COLO829 (cell line): ENCODE results near the gene ADPRH.
A peak's percentile ranks its signal among the peaks of the same experiment; 100 is the strongest.
"Not testable (repeated sequence)": the region's sequence is repeated elsewhere in the genome, so short reads cannot be mapped to it uniquely, and the experiment has no call there.

Experiments used
- DNase-seq: peaks from one replicate; pipeline ENCODE4 v3.0.0; 2012; ENCODE audit warnings: low spot score

Gene ADPRH

DNA sequence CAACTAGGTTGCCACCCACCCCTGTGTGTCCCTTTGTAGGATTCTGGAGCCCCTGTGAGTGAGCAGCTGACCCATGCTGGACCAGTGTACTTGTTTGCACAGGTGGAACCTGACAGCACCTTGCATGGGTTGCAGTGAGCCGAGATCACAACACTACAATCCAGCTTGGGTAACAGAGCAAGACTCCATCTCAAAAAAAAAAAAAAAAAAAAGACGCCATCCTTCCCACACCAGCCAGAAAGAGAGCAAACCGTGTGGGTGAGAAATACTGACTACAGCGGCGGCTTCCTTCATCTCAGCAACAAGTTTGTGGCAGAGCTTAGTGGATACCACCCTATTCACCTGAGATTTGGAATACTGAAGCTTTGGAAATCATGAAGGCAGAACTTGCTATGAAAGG is 19.1 kb upstream of the ADPRH start:
- DNase-seq, result no peak

DNA sequence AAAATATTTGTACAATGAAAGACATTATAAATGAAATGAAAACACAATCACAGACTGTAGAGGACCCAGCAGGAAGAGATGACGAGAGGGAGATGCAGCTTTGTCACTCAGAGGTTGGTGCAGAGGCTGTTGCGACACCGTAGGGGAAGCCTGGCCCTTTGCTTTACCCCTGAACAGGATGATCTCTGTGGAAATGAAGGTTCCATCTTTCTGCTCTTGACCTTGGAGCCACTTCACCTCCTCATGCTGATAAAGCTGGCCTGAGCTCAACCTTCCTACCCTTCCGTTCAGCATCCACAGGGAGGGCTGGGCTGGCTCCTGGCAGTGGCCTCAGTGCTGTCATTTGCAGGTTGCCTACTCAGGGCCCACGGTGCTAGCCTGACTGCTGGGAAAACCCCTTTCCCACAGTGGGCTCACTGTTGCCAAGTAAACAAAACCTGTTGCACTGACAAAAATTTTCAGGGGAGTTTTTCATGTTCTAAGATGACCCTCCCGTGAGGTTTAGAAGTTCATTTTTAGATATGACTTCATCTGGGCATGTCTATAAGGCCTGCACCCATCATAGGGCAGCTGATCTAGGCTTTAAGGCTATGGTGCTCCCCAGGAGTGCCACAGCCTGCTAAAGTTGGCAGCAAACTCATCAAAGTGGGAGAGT is 16.9 kb upstream of the ADPRH start:
- DNase-seq, result no peak

DNA sequence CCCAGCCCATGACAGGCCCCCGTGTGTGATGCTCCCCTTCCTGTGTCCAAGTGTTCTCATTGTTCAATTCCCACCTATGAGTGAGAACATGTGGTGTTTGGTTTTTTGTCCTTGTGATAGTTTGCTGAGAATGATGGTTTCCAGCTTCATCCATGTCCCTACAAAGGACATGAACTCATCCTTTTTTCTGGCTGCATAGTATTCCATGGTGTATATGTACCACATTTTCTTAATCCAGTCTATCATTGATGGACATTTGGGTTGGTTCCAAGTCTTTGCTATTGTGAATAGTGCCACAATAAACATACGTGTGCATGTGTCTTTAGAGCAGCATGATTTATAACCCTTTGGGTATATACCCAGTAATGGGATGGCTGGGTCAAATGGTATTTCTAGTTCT is 16.0 kb upstream of the ADPRH start:
- not testable (repeated sequence) for DNase-seq

DNA sequence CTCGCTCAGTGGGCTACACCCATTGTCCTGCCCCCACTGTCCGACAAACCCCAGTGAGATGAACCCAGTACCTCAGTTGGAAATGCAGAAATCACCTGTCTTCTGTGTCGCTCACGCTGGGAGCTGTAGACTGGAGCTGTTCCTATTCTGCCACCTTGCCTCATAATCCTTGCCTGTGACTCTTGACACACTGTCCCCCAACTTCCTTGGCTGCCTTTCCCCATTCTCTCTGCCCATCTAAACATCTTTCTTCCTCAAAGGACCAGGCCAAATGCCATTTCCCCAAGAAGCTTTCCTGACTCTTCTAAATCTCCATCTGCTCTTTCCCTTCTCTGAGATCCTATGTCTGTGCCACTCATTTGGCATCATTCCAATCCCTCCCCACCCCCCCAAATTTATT is 10.1 kb upstream of the ADPRH start:
- DNase-seq, result no peak

DNA sequence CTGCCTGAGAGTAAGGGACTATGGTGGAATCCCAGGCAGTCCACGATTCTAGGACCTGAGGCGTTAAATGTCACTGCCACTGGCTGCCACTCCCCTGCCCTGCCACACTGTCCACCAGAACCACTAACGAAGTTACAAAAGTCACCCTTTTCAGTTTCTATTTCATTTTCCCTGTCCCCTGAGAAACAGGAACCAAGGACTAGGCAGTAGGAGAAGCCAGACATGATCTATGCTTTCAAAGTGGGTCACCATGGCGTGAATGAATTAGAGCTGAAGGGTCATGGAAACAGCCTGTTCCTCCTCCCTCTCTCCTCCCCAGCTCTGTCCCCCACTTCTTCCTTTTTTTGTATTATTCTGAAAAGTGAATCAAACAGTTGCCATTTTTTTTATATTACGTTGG is 9.1 kb upstream of the ADPRH start:
- no peak for DNase-seq

DNA sequence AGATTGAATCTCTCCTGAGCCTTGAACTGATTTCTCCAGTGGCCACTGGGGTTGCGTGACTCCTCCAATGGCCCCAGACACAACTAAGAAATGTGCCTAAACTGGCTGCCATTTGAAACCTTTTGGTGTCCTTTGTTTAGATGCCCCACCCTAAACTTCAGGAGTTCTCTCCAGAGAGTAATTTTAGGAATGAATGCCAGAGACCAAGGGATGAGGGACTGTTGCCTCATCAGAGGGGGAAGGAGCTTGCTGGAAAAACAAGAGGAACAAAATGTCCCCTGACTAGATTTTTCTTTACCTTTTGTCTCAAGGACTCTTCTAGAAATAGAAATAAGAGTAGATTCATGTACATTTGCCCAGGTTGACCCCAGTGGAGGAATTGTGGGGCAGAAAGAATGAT is 8.1 kb upstream of the ADPRH start:
- no peak for DNase-seq

DNA sequence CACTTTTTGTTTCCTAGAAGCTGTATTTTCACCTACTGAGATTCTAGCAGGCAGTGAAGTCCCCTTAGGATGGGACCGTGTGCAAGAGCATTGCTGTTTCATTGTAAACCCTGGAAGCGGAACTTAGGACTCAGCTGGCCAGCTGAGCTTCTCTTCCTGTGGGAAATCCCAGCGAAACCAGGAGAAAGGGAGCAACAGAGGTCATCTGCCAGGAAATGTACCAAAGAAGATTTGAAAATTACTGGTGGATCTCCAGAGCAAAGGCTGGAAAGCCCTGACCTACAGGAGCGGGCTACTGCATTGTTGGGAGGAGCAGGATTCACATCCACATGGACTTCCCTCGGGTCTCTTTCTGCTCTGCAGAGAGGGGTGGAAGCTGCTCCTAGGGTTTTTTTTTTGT is 7.6 kb upstream of the ADPRH start:
- no peak for DNase-seq

DNA sequence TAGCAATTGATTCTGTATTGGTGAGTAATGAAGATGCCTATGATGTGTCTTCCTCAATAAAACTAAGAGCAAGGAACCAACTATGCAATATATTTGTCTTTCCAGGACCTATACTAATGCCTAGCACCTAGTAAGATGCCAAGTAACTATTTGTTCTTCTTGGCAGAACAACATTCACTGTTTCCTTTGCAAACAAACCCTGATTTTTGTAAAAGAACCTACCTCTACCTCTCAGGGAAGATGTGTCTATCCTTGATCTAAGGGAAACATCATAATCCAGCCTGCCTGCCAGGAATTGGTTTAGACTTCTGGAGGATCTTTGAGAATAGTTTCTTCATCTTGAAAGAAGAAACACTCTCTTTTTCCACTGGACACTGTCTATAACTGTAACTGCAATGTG is 3.8 kb upstream of the ADPRH start:
- no peak for DNase-seq

DNA sequence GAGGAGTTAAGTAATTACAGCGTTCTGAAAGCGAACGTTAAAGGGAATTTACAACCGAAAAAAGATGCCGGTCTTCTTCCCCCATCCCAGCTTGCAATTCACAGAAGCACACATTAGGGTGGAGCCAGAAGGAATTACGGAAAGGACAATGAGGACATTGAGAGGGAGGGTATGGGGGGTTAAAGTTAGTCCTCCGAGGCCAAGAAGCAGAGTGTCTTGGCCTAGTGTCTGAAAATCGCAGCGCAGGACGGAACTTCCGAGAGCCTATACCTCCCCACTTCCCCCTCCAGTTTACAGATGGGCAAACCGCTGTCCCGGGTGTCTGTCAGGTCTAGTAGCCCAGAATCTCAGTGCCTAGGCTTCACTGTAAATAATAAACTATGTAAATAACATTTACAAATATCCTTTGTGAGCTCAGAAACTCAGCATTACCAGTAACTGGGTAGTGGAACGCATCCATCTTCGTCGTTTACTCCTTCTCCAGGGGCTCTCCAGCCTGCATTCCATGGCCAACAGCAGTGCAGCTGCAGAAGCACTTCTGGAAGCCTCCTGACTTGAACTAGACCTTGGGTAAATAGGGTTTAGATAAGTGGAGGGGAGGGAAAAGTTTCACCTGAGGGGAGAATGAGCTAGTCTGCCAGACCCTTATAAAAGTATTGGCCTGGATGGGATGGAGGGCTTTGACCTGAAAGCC is 922 bp downstream of the ADPRH start:
- peak; percentile 67 for DNase-seq

DNA sequence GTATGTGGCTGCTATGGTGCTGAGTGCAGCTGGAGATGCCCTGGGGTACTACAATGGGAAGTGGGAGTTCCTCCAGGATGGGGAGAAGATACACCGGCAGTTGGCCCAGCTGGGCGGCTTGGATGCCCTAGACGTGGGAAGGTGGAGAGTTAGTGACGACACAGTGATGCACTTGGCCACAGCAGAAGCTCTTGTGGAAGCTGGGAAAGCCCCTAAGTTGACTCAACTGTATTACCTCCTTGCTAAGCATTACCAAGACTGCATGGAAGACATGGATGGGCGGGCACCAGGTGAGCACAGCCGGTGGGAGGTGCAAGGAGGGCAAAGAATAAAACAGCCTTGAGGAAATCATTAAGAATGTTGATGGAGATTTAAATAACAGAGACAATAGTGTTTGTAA is 2.9 kb downstream of the ADPRH start:
- no peak for DNase-seq

DNA sequence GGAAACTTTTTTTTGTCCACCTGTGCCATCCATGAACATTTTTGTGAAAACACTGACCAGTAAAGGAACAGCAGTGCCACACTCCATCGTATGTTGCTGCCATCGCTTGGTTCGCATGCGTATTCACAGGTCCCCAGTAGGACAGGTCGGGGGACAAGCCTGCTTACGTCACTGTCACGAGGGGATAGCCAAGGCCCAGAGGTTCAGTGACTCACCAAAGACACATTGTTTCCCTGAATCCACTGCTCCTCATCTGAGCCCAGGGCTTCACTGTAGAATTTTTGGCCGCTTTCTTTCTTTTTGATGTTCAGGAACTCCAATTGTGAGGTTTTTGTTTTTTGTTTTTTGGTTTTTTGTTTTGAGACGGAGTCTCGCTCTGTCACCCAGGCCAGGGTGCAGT is 5.9 kb downstream of the ADPRH start:
- no peak for DNase-seq

DNA sequence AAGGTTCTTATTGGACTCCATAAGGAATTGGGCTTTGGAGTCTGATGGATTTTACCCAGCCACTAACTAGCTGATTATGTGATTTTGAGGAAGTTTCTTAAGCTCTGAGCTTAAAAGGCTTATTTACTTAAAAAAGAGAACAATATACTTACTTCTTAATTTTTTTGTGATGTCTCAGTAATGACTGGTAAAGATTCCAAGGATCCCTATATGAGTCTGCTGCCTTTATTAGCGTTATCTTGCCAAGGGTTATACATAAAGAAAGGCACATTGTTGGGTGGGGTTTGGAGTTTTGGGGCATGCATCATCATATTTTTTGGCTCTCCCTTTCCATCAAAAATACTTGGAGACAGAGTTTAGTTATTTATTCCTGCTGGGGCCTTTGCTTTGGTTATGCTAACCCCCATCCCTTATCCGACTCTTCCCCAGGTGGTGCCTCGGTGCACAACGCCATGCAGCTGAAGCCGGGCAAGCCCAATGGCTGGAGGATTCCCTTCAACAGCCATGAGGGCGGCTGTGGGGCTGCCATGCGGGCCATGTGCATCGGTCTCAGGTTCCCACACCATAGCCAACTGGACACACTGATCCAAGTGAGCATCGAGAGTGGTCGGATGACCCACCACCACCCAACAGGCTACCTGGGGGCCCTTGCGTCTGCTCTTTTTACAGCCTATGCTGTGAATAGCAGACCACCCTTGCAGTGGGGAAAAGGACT is 6.7 kb downstream of the ADPRH start:
- DNase-seq, result no peak

DNA sequence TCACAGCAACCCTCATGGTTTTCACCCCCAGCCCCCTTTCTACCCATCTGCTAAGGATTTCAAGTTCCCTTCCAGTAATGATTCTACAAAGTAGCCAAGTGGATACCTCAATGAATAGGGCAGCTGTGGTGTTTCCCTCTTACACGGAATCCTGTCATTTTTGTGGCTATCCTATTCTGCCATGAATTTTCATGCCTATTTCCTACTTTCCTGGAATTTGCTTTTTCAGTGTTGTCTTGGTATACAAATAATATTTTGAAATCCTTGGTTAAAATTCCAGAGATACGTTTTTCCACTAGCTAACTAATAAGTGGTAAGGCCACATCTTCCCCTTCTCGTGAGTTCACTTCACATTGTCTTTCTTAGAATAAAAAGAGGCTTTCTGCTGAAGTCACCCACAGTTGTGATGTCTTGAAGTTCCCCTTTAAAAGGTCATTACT is 7.5 kb downstream of the ADPRH start:
- DNase-seq, result no peak

DNA sequence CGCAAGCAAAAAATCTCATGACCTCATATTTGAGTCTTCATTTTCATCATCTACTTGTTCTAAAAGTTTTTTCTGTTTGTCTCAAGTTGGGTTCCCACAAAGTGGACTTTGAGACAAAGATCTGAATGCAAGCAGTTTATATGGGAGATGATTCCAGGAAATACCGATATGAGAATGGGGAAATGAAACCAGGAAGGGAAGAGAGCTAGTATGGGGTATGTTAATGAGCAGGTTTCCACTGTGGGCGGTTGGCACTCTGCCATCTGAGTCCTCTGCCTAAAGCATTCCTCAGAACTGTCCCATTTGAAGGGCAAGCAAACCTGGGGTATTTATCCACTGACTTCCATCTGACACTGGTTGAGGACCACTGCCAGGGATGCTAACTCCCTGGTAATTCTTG is 8.8 kb downstream of the ADPRH start:
- peak; percentile 71 for DNase-seq

DNA sequence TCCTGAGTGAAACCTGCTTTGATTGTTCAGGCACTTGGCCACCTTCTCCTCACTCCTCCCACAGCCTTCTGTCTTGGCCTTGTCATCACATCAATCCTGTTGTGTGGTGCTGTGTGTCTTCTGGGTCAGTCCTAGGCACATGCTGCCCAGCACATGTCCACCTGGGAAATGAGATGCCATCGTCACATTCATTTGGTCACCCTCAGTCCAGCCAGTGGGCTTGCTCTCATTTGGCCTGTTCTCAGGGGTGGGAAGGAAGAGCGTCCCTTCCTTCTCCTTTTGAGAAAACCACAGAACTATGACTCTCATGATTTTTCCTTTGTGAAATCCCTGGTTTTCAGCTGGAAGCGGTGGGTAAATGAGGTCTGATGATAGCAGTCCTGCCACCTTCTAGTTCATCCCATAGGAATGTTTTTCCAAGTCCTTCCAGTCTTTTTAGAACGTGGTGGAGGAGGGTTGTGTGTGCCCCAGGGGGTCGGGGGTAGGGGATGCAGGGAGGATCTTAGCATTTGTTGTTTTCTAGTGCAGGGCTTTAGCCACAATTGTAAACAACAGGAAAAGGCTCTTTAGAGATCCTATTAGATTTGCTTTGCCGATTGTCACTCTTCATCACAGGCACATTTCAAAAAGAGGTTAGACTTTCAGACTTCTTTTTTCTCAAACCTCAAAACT is 9.9 kb downstream of the ADPRH start:
- no peak for DNase-seq

DNA sequence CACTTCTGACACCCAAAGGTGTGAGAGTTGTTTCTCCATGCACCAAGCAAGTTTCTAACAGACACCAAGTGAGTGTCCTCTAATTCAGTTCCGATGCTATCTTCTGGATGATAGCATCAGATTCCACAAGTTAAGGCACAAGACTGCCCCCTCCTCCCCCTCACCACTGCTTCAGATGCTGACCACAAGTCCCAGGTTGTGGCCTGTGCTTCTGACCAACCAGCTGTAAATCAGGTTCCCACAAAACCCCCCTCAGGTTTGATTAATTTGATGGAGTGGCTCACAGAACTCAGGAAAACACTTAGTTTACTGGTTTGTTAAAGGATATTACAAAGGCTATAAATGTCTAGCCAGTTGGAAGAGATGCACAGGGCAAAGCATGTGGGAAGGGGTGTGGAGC is 11.4 kb downstream of the ADPRH start:
- no peak for DNase-seq

DNA sequence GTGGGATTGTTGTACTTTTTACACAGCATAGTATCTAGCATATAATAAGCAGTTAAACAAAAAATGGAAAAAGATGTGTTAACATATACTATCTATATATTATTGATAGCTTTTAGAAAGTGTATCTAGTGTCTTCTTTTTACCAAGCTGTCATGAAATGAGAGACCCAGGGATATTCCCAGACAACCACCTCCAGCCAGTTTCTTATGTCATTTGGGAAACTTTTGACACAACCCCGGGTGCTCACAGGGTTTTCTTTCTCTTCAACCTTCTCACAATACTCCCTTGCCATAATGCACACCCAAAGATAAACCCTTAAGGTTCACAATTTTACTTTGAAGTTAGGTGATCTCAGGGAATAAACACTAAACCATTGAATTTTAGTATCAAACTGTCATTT is 13.6 kb downstream of the ADPRH start:
- no peak for DNase-seq

DNA sequence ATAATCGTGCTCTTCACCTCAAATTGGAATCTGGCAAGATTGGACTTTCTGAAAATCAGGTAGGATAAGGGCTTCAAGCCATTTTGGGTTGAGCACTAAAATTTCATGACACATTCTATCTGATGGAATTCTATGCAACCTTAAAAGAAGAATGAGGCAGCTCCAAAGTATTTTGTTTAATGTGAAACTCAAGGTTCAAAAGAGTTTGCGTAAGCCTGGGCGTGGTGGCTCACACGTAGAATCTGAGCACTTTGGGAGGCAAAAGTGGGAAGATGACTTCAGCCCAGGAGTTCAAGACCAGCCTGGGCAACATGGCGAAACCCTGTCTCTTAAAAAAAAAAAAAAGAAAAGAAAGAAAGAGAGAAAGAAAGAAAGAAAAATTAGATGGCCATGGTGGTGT is 14.8 kb downstream of the ADPRH start:
- DNase-seq, result no peak

DNA sequence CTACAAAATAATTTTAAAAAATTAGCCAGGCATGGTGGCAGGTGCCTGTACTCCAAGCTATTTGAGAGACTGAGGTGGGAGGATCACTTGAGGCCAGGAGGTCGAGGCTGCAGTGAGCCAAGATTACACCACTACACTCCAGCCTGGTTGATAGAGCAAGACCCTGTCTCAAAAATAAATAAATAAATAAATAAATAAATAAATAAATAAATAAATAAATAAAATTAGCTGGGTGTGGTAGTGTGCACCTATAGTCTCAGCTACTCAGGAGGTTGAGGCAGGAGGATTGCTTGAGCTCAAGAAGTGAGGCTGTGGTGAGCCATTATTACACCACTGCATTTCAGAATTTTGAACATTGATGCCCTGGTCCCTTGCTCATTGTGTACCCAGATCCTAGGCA is 15.6 kb downstream of the ADPRH start:
- not testable (repeated sequence) for DNase-seq

DNA sequence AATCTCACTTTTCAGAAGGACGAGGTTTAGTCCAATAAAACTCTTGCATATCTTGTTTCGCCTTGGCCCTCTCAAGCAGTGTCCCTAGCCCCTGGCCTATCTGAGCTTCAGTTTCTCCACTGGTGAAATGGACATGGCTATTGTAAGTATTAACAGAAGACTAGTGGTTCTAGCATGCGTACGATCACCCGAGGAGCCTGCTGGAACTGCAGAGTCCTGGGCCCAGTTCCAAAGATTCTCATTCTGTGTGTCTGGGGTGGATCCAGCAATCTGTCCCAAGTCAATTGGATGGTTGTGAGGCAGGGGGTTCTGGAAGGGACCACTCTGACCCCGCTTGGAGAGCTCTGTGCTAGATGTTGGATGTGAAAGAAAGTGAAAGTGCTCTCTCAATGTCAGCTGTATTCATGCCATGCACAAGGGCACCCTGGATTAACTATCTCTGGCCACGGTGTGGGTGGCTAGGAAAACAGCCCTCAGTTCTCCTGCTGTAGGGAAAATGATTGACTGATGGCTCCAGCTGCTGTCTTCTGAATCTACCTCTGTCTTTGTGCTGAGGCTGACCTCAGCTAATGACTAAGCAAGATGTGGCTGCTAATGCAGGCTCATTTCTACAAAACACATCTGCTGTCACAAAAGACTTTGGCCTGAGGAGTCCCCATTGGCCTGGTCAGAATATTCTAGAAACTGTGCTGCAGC is 16.5 kb downstream of the ADPRH start:
- DNase-seq, result peak; percentile 47

DNA sequence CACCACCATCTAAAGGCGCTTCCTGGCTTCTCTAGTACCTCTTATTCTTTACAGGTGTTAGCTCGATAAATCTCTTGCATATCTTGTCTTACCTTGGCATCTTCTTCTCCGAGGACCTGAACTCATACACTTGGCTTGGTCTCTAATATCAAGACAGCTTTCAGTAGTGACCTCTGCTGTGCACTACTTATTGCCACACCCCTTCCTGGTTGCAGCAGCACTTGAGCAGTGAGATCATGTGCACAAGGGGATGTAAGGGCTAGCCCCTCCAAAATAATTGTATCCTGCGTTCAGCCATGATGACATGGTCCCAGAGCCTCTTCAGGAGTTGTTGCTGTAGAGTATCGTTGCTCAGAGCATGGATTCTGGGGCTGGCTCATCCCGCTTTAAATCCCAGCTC is 17.1 kb downstream of the ADPRH start:
- DNase-seq, result no peak

DNA sequence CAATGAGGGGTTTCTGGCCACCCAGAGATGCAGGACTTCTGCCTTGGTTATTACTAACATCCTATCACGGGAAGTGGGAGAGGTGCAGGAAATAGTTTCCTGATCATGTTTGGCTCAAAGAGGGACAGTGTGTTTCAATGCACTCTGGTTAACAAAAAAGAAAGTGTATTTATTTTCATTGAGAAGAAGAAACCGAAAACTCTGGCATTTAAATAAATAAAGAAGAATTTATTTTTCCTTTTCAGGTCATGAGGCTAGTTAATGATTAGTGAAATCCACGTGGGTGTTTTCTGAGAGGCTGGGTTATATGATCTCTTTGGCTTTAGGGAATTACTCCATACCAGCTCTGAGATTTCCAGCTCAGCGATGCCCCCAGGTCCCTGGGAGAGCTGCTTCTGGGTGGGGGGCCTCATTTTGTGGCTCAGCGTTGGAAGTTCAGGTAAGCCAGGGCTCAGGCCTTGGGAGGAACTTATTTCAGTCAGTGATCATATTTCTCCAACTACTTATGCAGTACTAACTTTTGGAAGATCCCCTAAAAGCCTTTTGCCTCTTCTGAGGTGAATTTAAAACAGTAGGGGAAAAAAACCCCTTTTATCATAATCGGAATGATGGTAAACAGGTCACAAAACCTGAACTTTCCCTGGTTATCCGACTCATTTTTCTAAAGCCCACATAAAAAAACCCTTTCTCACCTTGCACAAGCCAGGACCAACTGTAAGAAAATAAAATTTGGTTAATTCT is 18.4 kb downstream of the ADPRH start, which contains the start of gene PLA1A:
Gene PLA1A, plus strand, starts transcription at position 338 of the 741 bp plus-strand sequence. Its CDS starts 29 bp downstream, at position 367.
- peak; percentile 74 for DNase-seq
